Smooth muscle cell (in vitro differentiated cells): ENCODE measurements around the gene FRYL. TPM values are rescaled to one million over a fixed set of nuclear protein-coding genes. Genes with fewer than 3 reads are reported as not detected.

Source experiments
- DNase-seq: peaks from one replicate; lab custom pipeline; 2025; ENCODE audit not compliant: unreplicated experiment; lab: John Stamatoyannopoulos, UW
- H2AFZ ChIP-seq: fragments of 200-600 bp; sonication (generic); 2 replicates; pipeline ENCODE4 v1.6.0; 2016; ENCODE audit warnings: antibody characterized with exemption, low read depth, mild to moderate bottlenecking
- H3F3A ChIP-seq: fragments of 200-600 bp; sonication (generic); 2 replicates; pipeline ENCODE4 v1.6.0; 2017; ENCODE audit warnings: antibody characterized with exemption, low read depth
- H3K27ac ChIP-seq: fragments of 200-600 bp; sonication (generic); 2 replicates; pipeline ENCODE4 v1.5.1; 2016; ENCODE audit warnings: low read depth, mild to moderate bottlenecking
- H3K27me3 ChIP-seq: fragments of 200-600 bp; sonication (generic); 2 replicates; pipeline ENCODE4 v1.6.1; 2016; ENCODE audit warnings: low read depth, mild to moderate bottlenecking
- H3K36me3 ChIP-seq: fragments of 200-600 bp; sonication (generic); 2 replicates; pipeline ENCODE4 v1.5.1; 2016; ENCODE audit warnings: low read depth
- H3K4me1 ChIP-seq: fragments of 200-600 bp; sonication (generic); 2 replicates; pipeline ENCODE4 v1.5.1; 2016; ENCODE audit warnings: low read depth
- H3K4me2 ChIP-seq: fragments of 200-600 bp; sonication (generic); 2 replicates; pipeline ENCODE4 v1.6.0; 2016; ENCODE audit warnings: mild to moderate bottlenecking
- H3K4me3 ChIP-seq: fragments of 200-600 bp; sonication (generic); 2 replicates; pipeline ENCODE4 v1.5.1; 2016; ENCODE audit warnings: mild to moderate bottlenecking
- H3K79me2 ChIP-seq: fragments of 200-600 bp; sonication (generic); 2 replicates; pipeline ENCODE4 v1.6.0; 2016; ENCODE audit warnings: low read depth, mild to moderate bottlenecking
- H3K9ac ChIP-seq: fragments of 200-600 bp; sonication (generic); 2 replicates; pipeline ENCODE4 v1.6.0; 2016; ENCODE audit warnings: low read depth
- H3K9me3 ChIP-seq: fragments of 200-600 bp; sonication (generic); replicated peaks from 2 replicates; pipeline ENCODE4 v1.5.1; 2016; ENCODE audit warnings: low read depth
- H4K20me1 ChIP-seq: fragments of 200-600 bp; sonication (generic); 2 replicates; pipeline ENCODE4 v1.6.0; 2016; ENCODE audit warnings: low read depth
- WGBS: methylation state at CpG from one replicate; pipeline ENCODE4 v1.1.7; 2016; ENCODE audit warnings: low lambda C conversion rate; 5-methylcytosine and 5-hydroxymethylcytosine counted together
- polyA plus RNA-seq: library from polyadenylated mRNA; unstranded; fragments of >200 nt; fragmentation: Nextera tagmentation; extraction: Ambion mirVana; gene quantifications from 2 replicates; pipeline ENCODE4 v1.2.1, GENCODE V29; 2016
- total RNA-seq: library from RNA; depleted of rRNA; stranded (reverse); fragments of >200 nt; gene quantifications from 2 replicates; pipeline ENCODE4 v1.2.3, GENCODE V29; 2014
- TF ChIP-seq, protein P1 (sequence below): fragments of 200-600 bp; sonication (generic); IDR thresholded peaks from 2 replicates; pipeline ENCODE4 v1.5.1; 2017; ENCODE audit warnings: borderline replicate concordance, mild to moderate bottlenecking, antibody characterized with exemption; ENCODE audit not compliant: insufficient read depth, poor library complexity, severe bottlenecking

FRYL gene
- total and polyA plus RNA-seq, 2 experiments from 2014 or later, result 14.9 to 56.6 TPM

DNA sequence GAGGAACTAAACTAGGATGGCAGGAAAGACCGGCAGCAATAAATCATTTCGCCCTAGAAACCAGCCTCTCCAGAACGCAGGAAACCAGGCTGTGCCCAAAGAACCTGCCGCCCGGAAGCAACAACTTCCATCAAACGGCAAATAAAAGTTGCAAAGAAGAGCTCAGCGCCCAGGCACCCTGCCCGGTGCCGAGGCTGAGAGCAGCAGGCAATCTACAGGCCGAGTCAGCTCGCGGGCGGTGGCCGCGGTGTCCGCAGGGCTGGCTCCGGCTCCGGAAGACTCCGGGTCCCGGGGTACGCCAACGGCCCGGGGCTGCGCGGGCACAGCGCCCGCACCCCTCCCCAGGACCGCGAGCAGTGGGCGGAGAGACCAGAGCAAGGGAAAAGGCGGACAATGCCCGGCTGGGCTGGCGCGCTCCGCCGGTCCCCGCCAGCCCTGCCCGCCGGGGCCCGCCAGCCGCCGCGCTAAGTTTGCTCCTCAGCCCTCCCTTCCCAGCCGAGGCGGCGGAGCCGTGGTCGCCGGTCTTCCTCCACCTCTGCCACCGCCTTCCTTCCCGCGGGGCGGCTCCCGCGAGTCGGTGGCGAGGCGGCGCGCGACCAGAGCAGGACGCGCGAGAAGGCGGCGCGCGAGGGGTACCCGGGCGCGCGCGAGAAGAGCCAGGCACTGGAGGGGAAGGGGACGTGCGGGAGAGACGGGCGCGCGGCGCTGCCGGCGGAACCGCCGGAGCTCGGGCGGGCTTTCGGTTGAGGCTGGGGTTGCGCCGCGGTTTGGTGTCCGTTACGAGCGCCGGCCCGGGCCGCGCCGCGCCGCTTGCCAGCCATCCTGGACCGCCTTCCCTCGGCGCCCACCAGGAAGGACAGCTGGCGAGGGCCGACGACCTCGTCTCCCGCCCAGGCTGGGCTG, 733 bp downstream of the FRYL start:
- Histone ChIP-seq H3K36me3 (no peaks in the 10 kb centered on the region), H3K9me3 (no peaks in the 10 kb centered on the region), H3K9ac (peak overlapping the region; percentile 84), H3F3A (peaks cover 4% of the 10 kb centered on the region), H3K4me3 (peak overlapping the region; percentile 85), H3K4me2 (peak overlapping the region; percentile 86), H3K79me2 (peaks cover 46% of the 10 kb centered on the region), H3K27me3 (no peaks in the 10 kb centered on the region), H3K4me1 (peaks cover 37% of the 10 kb centered on the region), H2AFZ (peak overlapping the region; percentile 71), H4K20me1 (peaks cover 45% of the 10 kb centered on the region), H3K27ac (peak overlapping the region; percentile 82)
- DNase-seq, result peak; percentile 66
- WGBS, result under 1% methylated on average over 86 of the region's 108 CpGs
- TF ChIP-seq, protein P1, sequence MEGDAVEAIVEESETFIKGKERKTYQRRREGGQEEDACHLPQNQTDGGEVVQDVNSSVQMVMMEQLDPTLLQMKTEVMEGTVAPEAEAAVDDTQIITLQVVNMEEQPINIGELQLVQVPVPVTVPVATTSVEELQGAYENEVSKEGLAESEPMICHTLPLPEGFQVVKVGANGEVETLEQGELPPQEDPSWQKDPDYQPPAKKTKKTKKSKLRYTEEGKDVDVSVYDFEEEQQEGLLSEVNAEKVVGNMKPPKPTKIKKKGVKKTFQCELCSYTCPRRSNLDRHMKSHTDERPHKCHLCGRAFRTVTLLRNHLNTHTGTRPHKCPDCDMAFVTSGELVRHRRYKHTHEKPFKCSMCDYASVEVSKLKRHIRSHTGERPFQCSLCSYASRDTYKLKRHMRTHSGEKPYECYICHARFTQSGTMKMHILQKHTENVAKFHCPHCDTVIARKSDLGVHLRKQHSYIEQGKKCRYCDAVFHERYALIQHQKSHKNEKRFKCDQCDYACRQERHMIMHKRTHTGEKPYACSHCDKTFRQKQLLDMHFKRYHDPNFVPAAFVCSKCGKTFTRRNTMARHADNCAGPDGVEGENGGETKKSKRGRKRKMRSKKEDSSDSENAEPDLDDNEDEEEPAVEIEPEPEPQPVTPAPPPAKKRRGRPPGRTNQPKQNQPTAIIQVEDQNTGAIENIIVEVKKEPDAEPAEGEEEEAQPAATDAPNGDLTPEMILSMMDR, result peak; percentile 6

DNA sequence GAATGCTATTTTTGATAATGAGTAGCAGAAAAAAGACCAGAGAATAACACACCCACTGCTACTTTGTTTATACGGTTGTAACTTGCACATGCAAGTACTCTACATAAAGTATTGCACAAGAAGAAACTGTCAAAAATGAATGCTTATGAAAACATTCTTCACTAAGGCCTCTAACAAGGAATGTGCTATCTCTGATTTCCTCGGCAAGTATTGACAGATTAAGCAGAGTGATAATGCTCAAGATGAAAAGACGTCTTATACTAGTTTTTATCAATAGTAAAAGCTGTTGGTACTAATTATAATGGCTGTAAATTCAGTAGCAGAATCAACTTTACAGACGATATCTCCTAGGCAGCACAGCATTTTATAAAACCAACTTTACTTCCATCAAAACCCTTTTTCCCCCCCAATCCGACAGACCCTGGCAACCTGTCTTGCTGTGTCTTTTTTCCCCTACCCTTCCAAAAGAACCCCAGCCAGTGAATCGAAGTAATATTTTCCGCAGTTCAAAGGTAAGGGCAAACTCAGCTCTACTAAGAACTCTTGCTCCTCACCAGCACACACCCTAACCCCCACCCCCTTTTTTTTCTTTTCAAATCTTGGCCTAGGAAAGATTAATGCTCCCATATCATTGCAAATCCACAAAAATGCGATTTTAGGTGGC, 1.5 kb downstream of the FRYL start:
- H3K4me2 ChIP-seq, result peak overlapping the region; percentile 86
- H3K4me3 ChIP-seq, result peak overlapping the region; percentile 85
- peak overlapping the region; percentile 84 for H3K9ac ChIP-seq
- 1% methylated on average over 8 of the region's 8 CpGs for WGBS
- H2AFZ ChIP-seq, result peak overlapping the region; percentile 71
- no peaks in the 10 kb centered on the region for H3K9me3 ChIP-seq
- peaks cover 37% of the 10 kb centered on the region for H3K4me1 ChIP-seq
- TF ChIP-seq, protein P1, result no peak
- H3K36me3 ChIP-seq, result no peaks in the 10 kb centered on the region
- H3K79me2 ChIP-seq, result peaks cover 54% of the 10 kb centered on the region
- peaks cover 4% of the 10 kb centered on the region for H3F3A ChIP-seq
- peak overlapping the region; percentile 82 for H3K27ac ChIP-seq
- DNase-seq, result no peak
- peaks cover 52% of the 10 kb centered on the region for H4K20me1 ChIP-seq
- no peaks in the 10 kb centered on the region for H3K27me3 ChIP-seq

DNA sequence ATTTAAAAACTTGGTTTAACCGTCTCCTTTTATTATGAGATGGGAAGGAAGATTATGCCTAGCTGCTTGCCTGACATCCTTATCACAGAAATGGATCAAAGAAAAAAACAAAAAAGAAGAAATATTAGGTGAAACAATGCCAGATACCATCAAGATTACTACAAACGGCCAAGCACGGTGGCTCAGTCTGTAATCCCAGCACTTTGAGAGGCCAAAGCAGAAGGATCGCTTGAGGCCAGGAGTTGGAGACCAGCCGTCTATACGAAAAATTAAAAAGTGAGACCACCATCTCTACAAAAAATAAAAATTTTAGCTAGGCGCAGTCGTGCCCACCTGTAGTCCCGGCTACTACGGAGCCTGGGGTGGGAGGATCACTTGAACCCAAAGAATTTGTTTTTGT, 2.3 kb downstream of the FRYL start:
- H3K36me3 ChIP-seq, result no peaks in the 10 kb centered on the region
- H3K4me3 ChIP-seq, result peak overlapping the region; percentile 85
- H3F3A ChIP-seq, result peaks cover 4% of the 10 kb centered on the region
- WGBS, result 51% methylated on average over 10 of the region's 10 CpGs
- peak overlapping the region; percentile 86 for H3K4me2 ChIP-seq
- H2AFZ ChIP-seq, result no peak overlapping the region
- H3K79me2 ChIP-seq, result peaks cover 62% of the 10 kb centered on the region
- no peaks in the 10 kb centered on the region for H3K27me3 ChIP-seq
- TF ChIP-seq, protein P1, result no peak
- no peak overlapping the region for H3K9ac ChIP-seq
- peaks cover 60% of the 10 kb centered on the region for H4K20me1 ChIP-seq
- H3K9me3 ChIP-seq, result no peaks in the 10 kb centered on the region
- no peak for DNase-seq
- peaks cover 37% of the 10 kb centered on the region for H3K4me1 ChIP-seq
- peak overlapping the region; percentile 82 for H3K27ac ChIP-seq
